ENCODE data around the gene CABLES2.

Gene CABLES2

GRCh38 chr20:62417981-62418708 lies 11.1 kb upstream of the CABLES2 start:
- no peak for DNase-seq (ENCODE audit: low read depth)

- DNase-seq (ENCODE audit: low read depth) = no peak
Measured at GRCh38 chr20:62416651-62417637, 9.9 kb upstream of the CABLES2 start.

- no peak for DNase-seq (ENCODE audit: low read depth)
Measured at GRCh38 chr20:62415354-62416111, 8.4 kb upstream of the CABLES2 start.

- no peak for DNase-seq (ENCODE audit: low read depth)
Measured at GRCh38 chr20:62413896-62414481, 6.9 kb upstream of the CABLES2 start.

GRCh38 chr20:62413025-62413570 lies 6.0 kb upstream of the CABLES2 start:
- DNase-seq (ENCODE audit: low read depth) = no peak

GRCh38 chr20:62412194-62413024 lies 5.3 kb upstream of the CABLES2 start:
- DNase-seq (ENCODE audit: low read depth) = no peak

- DNase-seq (ENCODE audit: low read depth) = no peak
Measured at GRCh38 chr20:62411479-62412193, 4.6 kb upstream of the CABLES2 start.

GRCh38 chr20:62410746-62411478 lies 3.8 kb upstream of the CABLES2 start:
- DNase-seq (ENCODE audit: low read depth) = no peak

GRCh38 chr20:62409931-62410745 lies 3.1 kb upstream of the CABLES2 start:
- no peak for DNase-seq (ENCODE audit: low read depth)

- DNase-seq (ENCODE audit: low read depth) = no peak
Measured at GRCh38 chr20:62409086-62409853, 2.2 kb upstream of the CABLES2 start.

- DNase-seq (ENCODE audit: low read depth) = no peak
Measured at GRCh38 chr20:62408640-62409039, 1.6 kb upstream of the CABLES2 start.

- no peak for DNase-seq (ENCODE audit: low read depth)
Measured at GRCh38 chr20:62408055-62408454, 970 bp upstream of the CABLES2 start.

GRCh38 chr20:62406635-62407176 lies 379 bp downstream of the CABLES2 start:
- no peak for DNase-seq (ENCODE audit: low read depth)

- no peak for DNase-seq (ENCODE audit: low read depth)
Measured at GRCh38 chr20:62405981-62406513, 1.0 kb downstream of the CABLES2 start.

- no peak for DNase-seq (ENCODE audit: low read depth)
Measured at GRCh38 chr20:62405108-62405980, 1.7 kb downstream of the CABLES2 start.

- no peak for DNase-seq (ENCODE audit: low read depth)
Measured at GRCh38 chr20:62404761-62405107, 2.4 kb downstream of the CABLES2 start.
